GM12872 (cell line): ENCODE measurements around the gene IFITM5.
A peak's percentile ranks its signal among the peaks of the same experiment; 100 is the strongest.

Experiments
- TF ChIP-seq, protein P1 (sequence below): IDR thresholded peaks from 3 replicates; pipeline ENCODE4 v1.5.1; 2011; ENCODE audit warnings: low read depth, mild to moderate bottlenecking, low read length, moderate library complexity; ENCODE audit not compliant: insufficient read depth

IFITM5 gene

DNA sequence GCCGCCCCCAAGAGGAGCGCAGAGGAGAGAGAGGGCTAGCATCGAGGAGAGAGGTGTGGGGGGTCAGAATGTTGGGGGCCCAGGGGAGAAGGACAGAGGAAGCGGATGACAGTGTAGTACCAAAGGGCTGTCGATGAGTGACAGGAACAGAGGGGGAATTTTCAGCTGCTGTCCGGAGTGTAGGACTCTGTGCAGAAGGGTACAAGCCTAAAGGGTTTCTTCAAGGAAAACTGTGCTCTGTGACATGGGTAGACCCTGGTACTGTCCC is 26.5 kb downstream of the IFITM5 start:
- TF ChIP-seq, protein P1, sequence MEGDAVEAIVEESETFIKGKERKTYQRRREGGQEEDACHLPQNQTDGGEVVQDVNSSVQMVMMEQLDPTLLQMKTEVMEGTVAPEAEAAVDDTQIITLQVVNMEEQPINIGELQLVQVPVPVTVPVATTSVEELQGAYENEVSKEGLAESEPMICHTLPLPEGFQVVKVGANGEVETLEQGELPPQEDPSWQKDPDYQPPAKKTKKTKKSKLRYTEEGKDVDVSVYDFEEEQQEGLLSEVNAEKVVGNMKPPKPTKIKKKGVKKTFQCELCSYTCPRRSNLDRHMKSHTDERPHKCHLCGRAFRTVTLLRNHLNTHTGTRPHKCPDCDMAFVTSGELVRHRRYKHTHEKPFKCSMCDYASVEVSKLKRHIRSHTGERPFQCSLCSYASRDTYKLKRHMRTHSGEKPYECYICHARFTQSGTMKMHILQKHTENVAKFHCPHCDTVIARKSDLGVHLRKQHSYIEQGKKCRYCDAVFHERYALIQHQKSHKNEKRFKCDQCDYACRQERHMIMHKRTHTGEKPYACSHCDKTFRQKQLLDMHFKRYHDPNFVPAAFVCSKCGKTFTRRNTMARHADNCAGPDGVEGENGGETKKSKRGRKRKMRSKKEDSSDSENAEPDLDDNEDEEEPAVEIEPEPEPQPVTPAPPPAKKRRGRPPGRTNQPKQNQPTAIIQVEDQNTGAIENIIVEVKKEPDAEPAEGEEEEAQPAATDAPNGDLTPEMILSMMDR: no peak

DNA sequence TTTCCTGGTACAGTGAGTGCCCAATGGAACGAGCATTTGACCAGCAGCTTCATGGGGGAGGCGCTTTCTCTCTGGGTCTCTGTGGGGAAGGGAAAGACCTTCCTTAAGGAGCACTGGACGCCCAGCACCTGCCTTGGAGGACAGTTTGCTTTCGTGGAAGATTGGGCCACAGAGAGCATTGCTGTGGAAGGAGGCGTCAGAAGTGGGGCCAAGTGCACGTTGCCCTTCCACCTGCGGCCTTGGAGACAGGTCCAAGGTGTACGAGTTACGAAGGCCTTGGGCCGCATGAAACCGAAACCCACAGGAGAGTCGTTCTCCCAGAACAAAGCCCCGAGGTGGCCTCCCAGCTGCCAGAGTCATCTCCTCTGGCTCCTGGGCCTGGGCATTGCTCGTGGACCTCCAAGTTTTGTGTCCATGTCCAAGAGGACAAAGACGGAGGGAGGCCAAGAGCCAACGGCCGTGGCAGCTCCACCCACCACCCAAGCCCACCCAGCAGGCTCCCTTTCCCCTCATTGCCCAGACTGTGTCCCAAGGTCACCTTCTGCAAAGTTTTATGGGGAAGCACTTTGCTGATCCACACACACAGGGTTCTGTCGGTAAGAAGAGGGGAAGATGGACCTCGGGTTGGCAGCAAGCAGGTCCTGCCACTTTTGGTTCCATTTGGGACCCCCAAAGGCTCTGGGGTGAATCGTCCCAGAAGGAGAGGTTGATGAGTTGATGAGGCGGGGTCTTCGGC is 27.0 kb downstream of the IFITM5 start:
- TF ChIP-seq, protein P1: no peak

GRCh38 chr11:271319-271715 is 28.0 kb downstream of the IFITM5 start:
- TF ChIP-seq, protein P1: no peak

GRCh38 chr11:270451-271318 is 28.6 kb downstream of the IFITM5 start:
- TF ChIP-seq, protein P1: no peak

GRCh38 chr11:269146-269890 is 30.0 kb downstream of the IFITM5 start:
- TF ChIP-seq, protein P1: no peak; the same call in 2 of the 3 replicates

GRCh38 chr11:268716-269145 is 30.6 kb downstream of the IFITM5 start:
- TF ChIP-seq, protein P1: 0 out of 3 replicates have a peak, but pooled peaks have one; percentile 7

- TF ChIP-seq, protein P1: no peak
Measured at GRCh38 chr11:267491-267994, 31.8 kb downstream of the IFITM5 start.
